Activated CD4-positive, alpha-beta T cell treated with anti-CD3 and anti-CD28 coated beads, Interleukin-2, amount 10 ng/mL, durations not matched to agents 24 days and 14 days (primary cell): ENCODE measurements around the gene SELENOK. TPM values are rescaled to one million over a fixed set of nuclear protein-coding genes. Genes with fewer than 3 reads are reported as not detected.
"Not testable (repeated sequence)": the region's sequence is repeated elsewhere in the genome, so short reads cannot be mapped to it uniquely, and the experiment has no call there.

ENCODE experiments used
- DNase-seq: peaks from one replicate; pipeline ENCODE4 v3.0.0; 2022
- H3K27ac Mint-ChIP-seq: one replicate; pipeline ENCODE4 v1.8.0; 2022; ENCODE audit warnings: mild to moderate bottlenecking, mixed read lengths
- H3K27me3 Mint-ChIP-seq: one replicate; pipeline ENCODE4 v1.8.0; 2022; ENCODE audit warnings: mixed read lengths
- H3K36me3 Mint-ChIP-seq: one replicate; pipeline ENCODE4 v1.8.0; 2022; ENCODE audit warnings: low read depth, mild to moderate bottlenecking, mixed read lengths
- H3K4me1 Mint-ChIP-seq: one replicate; pipeline ENCODE4 v1.8.0; 2021; ENCODE audit warnings: mixed read lengths
- H3K4me3 Mint-ChIP-seq: one replicate; pipeline ENCODE4 v1.8.0; 2022; ENCODE audit warnings: mild to moderate bottlenecking, moderate library complexity, mixed read lengths
- H3K9me3 Mint-ChIP-seq: one replicate; pipeline ENCODE4 v1.8.0; 2021; ENCODE audit warnings: mixed read lengths
- intact Hi-C: fragments of 100-400 bp; cut with micrococcal nuclease; formaldehyde crosslinking; loops from one replicate; pipeline ENCODE4 v1.15.1; 2023
- total RNA-seq: library from RNA; stranded (reverse); gene quantifications from 2 replicates; pipeline ENCODE4 v1.2.3, GENCODE V29; 2022

The SELENOK gene
- 51.4 and 58.5 TPM in 2 replicates for total RNA-seq

DNA sequence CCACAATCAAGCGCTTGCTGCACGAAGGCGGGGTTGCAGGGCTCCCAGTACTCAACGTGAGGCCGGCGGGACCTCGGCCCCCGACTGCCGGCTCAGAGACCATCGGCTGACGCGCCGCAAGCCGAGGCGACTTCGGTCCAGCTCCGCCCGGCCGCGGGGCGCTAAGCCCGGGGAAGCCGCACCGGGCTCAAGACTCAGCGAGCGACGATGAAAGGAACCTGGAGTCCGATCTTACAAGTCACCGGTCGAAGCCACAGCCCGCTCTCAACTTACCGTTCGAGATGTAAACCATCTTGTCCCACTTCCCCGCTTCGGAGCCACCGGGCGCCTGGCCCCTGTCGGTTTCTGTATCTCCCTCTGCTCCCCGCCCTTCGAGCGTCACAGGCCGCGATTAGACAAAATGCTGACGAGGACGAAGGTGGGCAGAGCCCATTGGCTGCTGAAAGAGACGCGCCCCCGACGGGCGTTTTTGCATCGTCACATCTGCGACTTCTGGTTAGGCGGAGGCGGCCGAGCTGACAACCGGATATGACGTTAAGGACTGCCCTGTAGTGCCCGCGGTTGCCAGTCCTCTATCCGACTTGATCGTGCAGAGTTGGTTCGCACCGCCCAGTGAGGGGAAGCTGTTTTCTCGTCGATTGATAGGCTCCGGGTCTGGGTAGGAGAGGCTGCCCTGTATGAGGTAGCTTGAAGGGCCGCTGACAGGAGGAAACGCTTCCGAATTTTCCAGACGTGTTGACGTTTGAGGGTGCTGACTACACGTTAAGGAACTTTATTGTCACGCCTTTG is at the start of gene SELENOK:
Gene SELENOK (minus strand): TSS at position 363 of the 789 bp plus-strand sequence.
- Mint-ChIP-seq H3K4me3 (peak within 1 kb of the TSS; percentile 85), H3K27ac (peak within 1 kb of the TSS; percentile 93), H3K36me3 (peaks cover 22% of the 10 kb centered on the region), H3K4me1 (peaks cover 47% of the 10 kb centered on the region), H3K9me3 (peaks cover 11% of the 10 kb centered on the region), H3K27me3 (peaks cover 16% of the 10 kb centered on the region)
- peak; percentile 99 for DNase-seq
- intact Hi-C loops, result loop anchor here (1.0 to 2.0 kb wide), 2 partner anchors 9 to 545 kb away; partner anchors contain the start of genes ACTR8 and DCP1A

DNA sequence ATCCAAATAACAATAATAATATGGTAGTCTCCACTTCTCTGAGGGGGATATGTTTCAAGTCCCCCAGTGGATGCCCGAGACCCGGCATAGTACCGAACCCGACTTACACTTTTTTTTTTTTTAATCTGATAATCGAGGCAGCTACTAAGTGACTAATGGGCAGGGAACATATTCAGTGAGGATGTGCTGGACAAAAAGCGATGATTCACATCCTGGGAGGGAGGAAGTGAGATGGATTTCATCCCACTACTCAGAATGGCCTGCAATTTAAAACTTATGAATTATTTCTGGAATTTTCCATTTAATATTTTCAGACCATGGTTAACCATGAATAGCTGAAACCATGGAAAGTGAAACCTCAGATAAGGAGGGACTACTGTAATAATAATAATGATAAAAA is 49.5 kb upstream of the SELENOK start:
- Mint-ChIP-seq H3K36me3 (no peaks in the 10 kb centered on the region), H3K4me3 (no peak overlapping the region), H3K27ac (no peak overlapping the region), H3K4me1 (no peaks in the 10 kb centered on the region), H3K9me3 (peaks cover 4% of the 10 kb centered on the region), H3K27me3 (peaks cover 11% of the 10 kb centered on the region)
- intact Hi-C loops, result no loop called here
- DNase-seq, result no peak

DNA sequence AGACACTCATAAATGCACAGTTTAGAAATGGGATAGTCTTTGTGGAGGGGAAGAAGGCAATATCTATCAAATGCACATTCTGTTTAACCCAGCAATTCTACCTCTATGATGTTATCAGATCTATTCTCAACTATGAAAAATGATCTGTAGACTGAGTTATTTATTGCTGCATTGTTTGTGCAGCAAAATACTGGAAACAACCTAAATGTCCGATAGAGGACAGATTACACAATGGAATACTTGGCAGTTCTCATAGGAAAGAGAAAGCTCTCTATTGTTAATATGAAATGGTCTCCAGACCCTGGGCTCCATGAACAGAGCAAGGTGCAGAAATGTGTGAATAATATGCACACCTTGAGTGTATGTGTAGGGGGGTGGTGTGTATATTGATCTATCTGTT is 49.0 kb upstream of the SELENOK start:
- no peak for DNase-seq
- Mint-ChIP-seq H3K4me3 (no peak overlapping the region), H3K27me3 (peaks cover 11% of the 10 kb centered on the region), H3K36me3 (no peaks in the 10 kb centered on the region), H3K27ac (no peak overlapping the region), H3K4me1 (no peaks in the 10 kb centered on the region), H3K9me3 (peaks cover under 1% of the 10 kb centered on the region)
- intact Hi-C loops, result no loop called here

DNA sequence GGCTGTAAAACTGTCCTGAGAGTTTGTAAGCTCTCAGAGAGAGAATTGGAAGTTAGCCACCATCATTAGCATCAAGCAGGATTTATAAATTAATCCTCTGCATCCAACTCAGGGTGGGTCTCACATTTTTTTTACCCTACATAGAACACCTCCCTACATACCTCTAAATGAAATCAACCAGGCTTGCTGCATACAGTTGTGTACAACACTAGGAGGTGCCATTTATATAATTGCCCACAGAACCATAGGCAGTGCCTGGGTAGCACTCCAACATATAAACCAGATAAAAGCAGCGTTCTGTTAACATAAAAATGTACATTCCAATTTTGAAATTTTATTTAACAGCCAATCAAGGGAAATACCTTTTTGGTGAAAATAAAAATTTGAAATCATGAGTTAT is 48.2 kb upstream of the SELENOK start:
- intact Hi-C loops, result no loop called here
- H3K27me3 Mint-ChIP-seq, result peaks cover 11% of the 10 kb centered on the region

DNA sequence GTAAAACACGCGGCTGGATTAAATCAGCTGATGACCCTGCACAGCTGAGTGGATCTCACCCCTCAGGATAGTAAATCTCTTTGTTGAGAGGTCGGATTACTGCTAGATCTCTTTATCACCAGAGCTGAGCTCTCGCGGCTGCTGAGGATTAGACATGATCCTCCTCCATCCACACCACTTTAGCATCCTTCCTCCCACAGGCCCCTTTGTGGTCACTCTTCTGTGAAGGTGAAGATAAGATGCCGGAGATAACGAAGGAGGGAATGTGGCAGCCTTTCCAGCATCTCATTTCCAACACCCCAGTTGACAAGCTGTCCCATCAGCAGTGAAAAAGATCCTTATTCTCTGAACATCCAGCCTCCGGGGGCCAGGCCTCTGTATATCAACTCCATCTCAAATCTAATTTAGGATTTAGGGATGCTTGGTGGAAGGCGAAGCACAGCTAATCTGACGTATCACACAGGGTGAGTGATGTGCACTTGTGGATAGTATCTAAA is 47.5 kb upstream of the SELENOK start:
- no peak for DNase-seq
- Mint-ChIP-seq H3K27me3 (peaks cover 11% of the 10 kb centered on the region), H3K4me3 (no peak overlapping the region), H3K4me1 (no peaks in the 10 kb centered on the region), H3K27ac (no peak overlapping the region), H3K36me3 (no peaks in the 10 kb centered on the region), H3K9me3 (peaks cover 4% of the 10 kb centered on the region)
- intact Hi-C loops, result no loop called here

More for the DNA sequence above, 48.2 kb upstream of the SELENOK start:
- DNase-seq, result no peak
- Mint-ChIP-seq H3K9me3 (peaks cover 4% of the 10 kb centered on the region), H3K36me3 (no peaks in the 10 kb centered on the region), H3K4me1 (no peaks in the 10 kb centered on the region), H3K27ac (no peak overlapping the region), H3K4me3 (no peak overlapping the region)

- Mint-ChIP-seq H3K4me3 (no peak overlapping the region), H3K9me3 (peaks cover 4% of the 10 kb centered on the region), H3K27me3 (peaks cover 11% of the 10 kb centered on the region), H3K27ac (no peak overlapping the region), H3K4me1 (no peaks in the 10 kb centered on the region), H3K36me3 (no peaks in the 10 kb centered on the region)
- intact Hi-C loops, result no loop called here
- peak; percentile 80 for DNase-seq
Measured at GRCh38 chr3:53938645-53939044, 47.0 kb upstream of the SELENOK start.

GRCh38 chr3:53936347-53936746 is 44.7 kb upstream of the SELENOK start:
- H3K27me3 Mint-ChIP-seq, result peaks cover 12% of the 10 kb centered on the region
- H3K36me3 Mint-ChIP-seq, result no peaks in the 10 kb centered on the region
- intact Hi-C loops, result no loop called here
- no peak overlapping the region for H3K4me3 Mint-ChIP-seq
- no peak overlapping the region for H3K27ac Mint-ChIP-seq
- H3K9me3 Mint-ChIP-seq, result peaks cover 4% of the 10 kb centered on the region
- no peak for DNase-seq
- no peaks in the 10 kb centered on the region for H3K4me1 Mint-ChIP-seq

DNA sequence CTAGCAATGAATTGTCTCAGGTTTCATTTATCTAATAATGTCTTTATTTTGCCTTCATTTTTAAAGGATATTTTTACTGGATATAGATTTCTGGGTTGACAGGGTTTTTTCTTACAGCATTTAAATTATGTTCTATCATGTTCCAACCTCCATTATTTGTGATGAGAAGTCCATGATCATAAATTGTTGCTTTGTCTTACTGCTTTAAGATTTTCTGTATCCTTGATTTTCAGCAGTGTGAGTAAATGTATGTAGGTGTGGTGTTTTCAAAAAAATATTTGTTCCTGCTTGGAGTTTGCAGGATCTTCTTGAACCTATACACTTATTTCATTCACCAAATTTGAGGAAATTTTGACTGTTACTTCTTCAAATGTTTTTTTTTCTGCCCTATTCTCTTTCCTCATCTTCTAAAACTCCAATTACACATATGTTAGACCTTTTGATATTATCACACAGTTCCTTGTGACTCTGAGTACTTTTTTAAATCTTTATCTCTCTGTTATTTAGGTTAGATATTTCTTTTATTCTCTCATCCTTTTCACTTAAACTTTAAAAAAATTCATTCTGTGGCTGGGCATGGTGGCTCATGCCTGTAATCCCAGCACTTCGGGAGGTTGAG is 43.7 kb upstream of the SELENOK start:
- intact Hi-C loops, result no loop called here
- H3K27ac Mint-ChIP-seq, result no peak overlapping the region
- no peak for DNase-seq
- peaks cover 4% of the 10 kb centered on the region for H3K9me3 Mint-ChIP-seq
- H3K36me3 Mint-ChIP-seq, result no peaks in the 10 kb centered on the region
- no peaks in the 10 kb centered on the region for H3K4me1 Mint-ChIP-seq
- peaks cover 11% of the 10 kb centered on the region for H3K27me3 Mint-ChIP-seq
- H3K4me3 Mint-ChIP-seq, result no peak overlapping the region

DNA sequence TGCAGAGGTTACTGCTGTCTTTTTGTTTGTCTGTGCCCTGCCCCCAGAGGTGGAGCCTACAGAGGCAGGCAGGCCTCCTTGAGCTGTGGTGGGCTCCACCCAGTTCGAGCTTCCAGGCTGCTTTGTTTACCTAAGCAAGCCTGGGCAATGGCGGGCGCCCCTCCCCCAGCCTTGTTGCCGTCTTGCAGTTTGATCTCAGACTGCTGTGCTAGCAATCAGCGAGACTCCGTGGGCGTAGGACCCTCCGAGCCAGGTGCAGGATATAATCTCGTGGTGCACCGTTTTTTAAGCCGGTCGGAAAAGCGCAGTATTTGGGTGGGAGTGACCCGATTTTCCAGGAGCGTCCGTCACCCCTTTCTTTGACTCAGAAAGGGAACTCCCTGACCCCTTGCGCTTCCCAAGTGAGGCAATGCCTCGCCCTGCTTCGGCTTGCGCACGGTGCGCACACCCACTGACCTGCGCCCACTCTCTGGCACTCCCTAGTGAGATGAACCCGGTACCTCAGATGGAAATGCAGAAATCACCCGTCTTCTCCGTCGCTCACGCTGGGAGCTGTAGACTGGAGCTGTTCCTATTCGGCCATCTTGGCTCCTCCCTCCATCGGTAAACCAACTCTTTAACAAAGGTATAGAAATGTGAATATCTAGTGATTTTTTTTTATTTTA is 35.7 kb upstream of the SELENOK start:
- intact Hi-C loops, H3K4me1 Mint-ChIP-seq, H3K9me3 Mint-ChIP-seq, H3K4me3 Mint-ChIP-seq, H3K27me3 Mint-ChIP-seq, DNase-seq, H3K27ac Mint-ChIP-seq, H3K36me3 Mint-ChIP-seq: not testable (repeated sequence)

DNA sequence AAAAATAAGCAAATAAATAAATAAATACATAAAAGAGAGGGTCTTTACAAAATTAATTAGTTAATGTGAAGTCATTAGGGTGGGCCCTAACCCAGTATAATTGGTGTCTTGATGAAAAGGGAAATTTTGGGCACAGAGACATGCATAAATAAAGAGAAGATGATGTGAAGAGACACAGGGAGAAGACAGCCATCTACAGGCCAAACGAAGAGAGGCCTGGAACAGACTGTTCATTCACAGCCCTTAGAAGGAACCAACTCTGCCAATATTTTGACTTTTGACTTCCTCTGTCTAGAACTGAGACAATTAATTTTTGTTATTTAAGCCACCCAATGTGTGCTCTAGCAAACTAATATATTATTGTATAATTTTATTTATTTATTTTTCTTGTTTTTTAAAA is 29.6 kb upstream of the SELENOK start:
- no peaks in the 10 kb centered on the region for H3K9me3 Mint-ChIP-seq
- no peak for DNase-seq
- H3K27me3 Mint-ChIP-seq, result peaks cover 18% of the 10 kb centered on the region
- no peak overlapping the region for H3K27ac Mint-ChIP-seq
- no peaks in the 10 kb centered on the region for H3K36me3 Mint-ChIP-seq
- H3K4me3 Mint-ChIP-seq, result no peak overlapping the region
- no peaks in the 10 kb centered on the region for H3K4me1 Mint-ChIP-seq
- intact Hi-C loops, result no loop called here

GRCh38 chr3:53919741-53920140 is 28.1 kb upstream of the SELENOK start:
- H3K4me1 Mint-ChIP-seq, result no peaks in the 10 kb centered on the region
- no peak overlapping the region for H3K4me3 Mint-ChIP-seq
- H3K36me3 Mint-ChIP-seq, result no peaks in the 10 kb centered on the region
- peaks cover 26% of the 10 kb centered on the region for H3K27me3 Mint-ChIP-seq
- no peaks in the 10 kb centered on the region for H3K9me3 Mint-ChIP-seq
- DNase-seq, result no peak
- intact Hi-C loops, result no loop called here
- no peak overlapping the region for H3K27ac Mint-ChIP-seq

- Mint-ChIP-seq H3K4me3 (no peak overlapping the region), H3K27ac (no peak overlapping the region), H3K9me3 (no peaks in the 10 kb centered on the region), H3K4me1 (no peaks in the 10 kb centered on the region), H3K36me3 (no peaks in the 10 kb centered on the region), H3K27me3 (peaks cover 38% of the 10 kb centered on the region)
- intact Hi-C loops, result no loop called here
- DNase-seq, result no peak
Measured at GRCh38 chr3:53913401-53913800, 21.7 kb upstream of the SELENOK start.

DNA sequence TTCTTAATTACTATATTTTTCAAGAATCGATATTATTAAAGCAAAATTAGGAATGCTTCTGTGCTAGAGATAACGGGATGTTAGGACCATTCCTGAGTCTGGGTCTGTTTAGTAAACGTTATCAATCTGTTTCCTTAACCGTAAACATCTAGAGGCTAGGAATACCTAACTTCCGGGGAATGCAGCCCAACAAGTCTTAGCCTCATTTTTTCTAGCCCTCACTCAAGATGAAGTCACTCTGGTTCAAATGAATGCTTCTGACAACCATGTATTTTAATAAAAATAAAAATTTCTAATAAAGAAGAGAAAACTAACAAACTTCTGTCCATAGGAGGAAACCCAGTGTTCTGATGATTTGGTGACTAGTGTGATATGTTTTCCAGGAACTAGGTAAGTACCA is 11.1 kb upstream of the SELENOK start:
- Mint-ChIP-seq H3K36me3 (no peaks in the 10 kb centered on the region), H3K27ac (no peak overlapping the region), H3K27me3 (peaks cover 50% of the 10 kb centered on the region), H3K9me3 (peaks cover 6% of the 10 kb centered on the region), H3K4me3 (no peak overlapping the region), H3K4me1 (no peaks in the 10 kb centered on the region)
- intact Hi-C loops, result no loop called here
- DNase-seq, result no peak

- intact Hi-C loops, result no loop called here
- Mint-ChIP-seq H3K36me3 (no peaks in the 10 kb centered on the region), H3K4me3 (no peak overlapping the region), H3K27ac (no peak overlapping the region), H3K27me3 (peaks cover 49% of the 10 kb centered on the region), H3K9me3 (peaks cover 6% of the 10 kb centered on the region), H3K4me1 (no peaks in the 10 kb centered on the region)
- no peak for DNase-seq
Measured at GRCh38 chr3:53902067-53902466, 10.4 kb upstream of the SELENOK start.
